HepG2 (cell line): ENCODE measurements around the gene NEK7. TPM values are rescaled to one million over a fixed set of nuclear protein-coding genes. Genes with fewer than 3 reads are reported as not detected.

ENCODE experiments used
- ATAC-seq: fragments of 200-7000 bp; cut with Tn5 transposase; 3 replicates; pipeline ENCODE4 v1.9.1; 2020; ENCODE audit warnings: mild to moderate bottlenecking, moderate library complexity
- BruUV-seq: library from RNA; stranded (reverse); fragments of 400-500 nt; replicated peaks from 2 replicates; lab custom pipeline; 2021; lab: Mats Ljungman, UMichigan
- CTCF ChIA-PET: fragments of 300-600 bp; formaldehyde crosslinking; extraction: SDS; loops from one replicate; lab custom pipeline; 2021; ENCODE audit warnings: low total read pairs, inconsistent platforms, low intra/inter-chr PET ratio; lab: Yijun Ruan, JAX
- POLR2A ChIA-PET: fragments of 350-600 bp; sonication (Branson Sonifier 250); formaldehyde crosslinking; loops from one replicate; lab custom pipeline; 2020; ENCODE audit warnings: antibody characterized with exemption, inconsistent platforms; lab: Yijun Ruan, JAX
- DNase-seq: peaks from one replicate; pipeline ENCODE4 v3.0.0-alpha.2; 2015; ENCODE audit warnings: low spot score
- FAIRE-seq: peaks from 3 replicates; lab custom pipeline; 2011; peaks lifted over from hg19 to GRCh38; lab: Jason Lieb, UNC
- H2AFZ ChIP-seq: one replicate; pipeline ENCODE4 v1.6.1; 2011; ENCODE audit warnings: low read length, inconsistent platforms
- H3K27ac ChIP-seq: fragments of 300-600 bp; 3 replicates; pipeline ENCODE4 v1.8.0; 2011; ENCODE audit warnings: mixed run types, mild to moderate bottlenecking, mixed read lengths, low read length, inconsistent platforms; ENCODE audit not compliant: insufficient read depth; ENCODE audit errors: extremely low read length
- H3K27me3 ChIP-seq, 2 experiments: fragments of 200-600 bp in 1 of 2; 2 replicates in 1 of 2; 3 replicates in 1 of 2; pipeline versions ENCODE4 v1.6.0 to v1.8.0; 2011; ENCODE audit warnings: low read length in 2 of 2, mild to moderate bottlenecking in 2 of 2, moderate library complexity in 2 of 2, inconsistent platforms in 1 of 2; ENCODE audit not compliant: insufficient read depth in 2 of 2, control insufficient read depth in 1 of 2
- H3K36me3 ChIP-seq, 2 experiments: fragments of 200-600 bp in 1 of 2; replicated peaks in 1 of 2; 2 replicates in 1 of 2; 3 replicates in 1 of 2; pipeline versions ENCODE4 v1.5.1 to v1.8.0; 2011; ENCODE audit warnings: low read length in 2 of 2, inconsistent platforms in 1 of 2; ENCODE audit not compliant: insufficient read depth in 2 of 2, control insufficient read depth in 1 of 2
- H3K4me1 ChIP-seq: 2 replicates; pipeline ENCODE4 v1.5.1; 2012; ENCODE audit warnings: low read length, inconsistent platforms; ENCODE audit not compliant: insufficient read depth
- H3K4me2 ChIP-seq: 2 replicates; pipeline ENCODE4 v1.6.0; 2011; ENCODE audit warnings: low read depth, low read length, inconsistent platforms
- H3K4me3 ChIP-seq, 3 experiments: fragments of 200-600 bp in 1 of 3; sonication (generic), shearing (Covaris generic) in 1 of 3; replicated peaks in 1 of 3; 2 replicates each; pipeline ENCODE4 v1.5.1; 2011 to 2016; ENCODE audit warnings: low read length in 3 of 3, inconsistent platforms in 2 of 3, low read depth in 2 of 3, mild to moderate bottlenecking in 2 of 3, control low read depth in 1 of 3, mixed read lengths in 1 of 3; ENCODE audit not compliant: insufficient read depth in 1 of 3
- H3K79me2 ChIP-seq: one replicate; pipeline ENCODE4 v1.6.1; 2011; ENCODE audit warnings: low read length, inconsistent platforms; ENCODE audit not compliant: insufficient read depth
- H3K9ac ChIP-seq: 2 replicates; pipeline ENCODE4 v1.6.0; 2011; ENCODE audit warnings: mild to moderate bottlenecking, low read depth, low read length, inconsistent platforms; ENCODE audit not compliant: insufficient read depth
- H3K9me3 ChIP-seq: 2 replicates; pipeline ENCODE4 v1.5.1; 2012; ENCODE audit warnings: mild to moderate bottlenecking, low read length
- H4K20me1 ChIP-seq: 2 replicates; pipeline ENCODE4 v1.6.0; 2011; ENCODE audit warnings: inconsistent platforms, mild to moderate bottlenecking, low read length, moderate library complexity; ENCODE audit not compliant: insufficient read depth
- FOXK1 ChIP-seq: sonication (generic); formaldehyde crosslinking; IDR thresholded peaks from 2 replicates; pipeline ENCODE4 v1.4.0; 2020; ENCODE audit warnings: low read depth, missing genetic modification reagents, borderline replicate concordance
- GPN1 ChIP-seq: sonication (generic); formaldehyde crosslinking; IDR thresholded peaks from 2 replicates; pipeline ENCODE4 v1.5.1; 2020; ENCODE audit warnings: missing genetic modification reagents, borderline replicate concordance
- SRSF4 ChIP-seq: fragments of 200-400 bp; formaldehyde crosslinking; IDR thresholded peaks from one replicate; pipeline ENCODE4 v1.6.1; 2018; ENCODE audit warnings: mild to moderate bottlenecking, low read depth, low read length, moderate library complexity; ENCODE audit not compliant: poor library complexity, severe bottlenecking
- WGBS: methylation state at CpG from one replicate; pipeline ENCODE4 v1.1.6; 2017; ENCODE audit warnings: low lambda C conversion rate; 5-methylcytosine and 5-hydroxymethylcytosine counted together
- in situ Hi-C: cut with HindIII; loops from 2 replicates; pipeline ENCODE4 v1.10.0; 2017; ENCODE audit warnings: low pct_unique_long_range_greater_than_20kb; ENCODE audit not compliant: extremely low pct_ligation_motif_present
- intact Hi-C: fragments of 100-400 bp; cut with micrococcal nuclease; formaldehyde crosslinking; loops from one replicate; pipeline ENCODE4 v1.10.0; 2022; ENCODE audit not compliant: unreplicated experiment
- polyA plus RNA-seq, 8 experiments: library from polyadenylated mRNA; depleted of rRNA in 3 of 8; stranded (reverse) in 7 of 8; unstranded in 1 of 8; fragments of >200 nt; fragmentation: Illumina TruSeq in 4 of 8; extraction: Trizol in 4 of 8; gene quantifications; 2 replicates each; pipeline versions ENCODE4 v1.2.1 to v1.2.3, GENCODE V29; 2011 to 2016; ENCODE audit warnings: low read depth in 4 of 8, missing spikeins in 1 of 8, mixed read lengths in 1 of 8; ENCODE audit not compliant: insufficient read depth in 1 of 8
- total RNA-seq, 5 experiments: library from RNA; depleted of rRNA; stranded (reverse); fragments of >200 nt; fragmentation: Illumina TruSeq; extraction: Trizol; gene quantifications; 2 replicates each; pipeline ENCODE4 v1.2.3, GENCODE V29; 2016; ENCODE audit warnings: low read depth in 1 of 5
- TF ChIP-seq, protein P1 (sequence below): sonication (generic); formaldehyde crosslinking; IDR thresholded peaks from 2 replicates; pipeline ENCODE4 v1.8.0; 2022; ENCODE audit warnings: missing genetic modification reagents, mild to moderate bottlenecking, inconsistent platforms, borderline replicate concordance
- TF ChIP-seq, protein P2 (sequence below): sonication (generic); formaldehyde crosslinking; IDR thresholded peaks from 2 replicates; pipeline ENCODE4 v1.8.0; 2022; ENCODE audit warnings: mild to moderate bottlenecking, missing genetic modification reagents, moderate library complexity

Gene NEK7
- total and polyA plus RNA-seq, 2 of the 13 experiments (the other 11 are each of a cell fraction or from before 2014, with no cell fraction given) = 18.1 to 19.2 TPM

DNA sequence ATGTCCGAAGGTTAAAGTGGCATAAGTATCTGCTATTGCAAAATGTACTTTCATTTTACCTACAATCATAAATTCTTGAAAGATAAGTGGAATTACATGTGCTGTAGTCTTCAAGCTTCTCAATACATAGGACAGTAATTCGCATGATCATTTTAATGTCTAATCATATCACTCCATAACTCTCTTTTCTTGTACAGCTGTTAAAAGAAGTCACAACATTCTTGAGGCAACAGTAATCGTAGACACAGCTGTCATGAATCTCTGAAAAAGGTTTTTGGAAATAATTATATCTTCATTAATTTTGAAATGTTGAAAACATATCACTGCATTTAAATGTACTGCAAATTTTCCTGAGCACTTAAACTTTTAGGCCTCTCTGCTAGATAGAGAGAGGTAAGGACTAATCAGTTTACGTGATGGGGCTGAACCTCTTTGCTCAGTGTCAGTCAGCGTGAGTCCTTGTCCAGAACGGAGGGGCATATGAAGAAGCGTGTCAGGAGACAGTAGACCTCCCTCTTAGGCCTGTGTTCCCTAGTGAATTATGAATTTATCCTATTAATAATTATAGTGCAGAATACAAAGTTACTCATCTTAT is 133.4 kb downstream of the NEK7 start:
- Histone ChIP-seq H3K27ac (no peak overlapping the region), H3K4me1 (peaks cover 6% of the 10 kb centered on the region; the same call in 1 of the 2 replicates), H2AFZ (no peak overlapping the region), H3K4me3 (no peak overlapping the region), H3K9ac (no peak overlapping the region), H3K9me3 (no peaks in the 10 kb centered on the region), H3K27me3 (no peaks in the 10 kb centered on the region), H4K20me1 (no peaks in the 10 kb centered on the region), H3K4me2 (no peak overlapping the region), H3K36me3 (0 out of 5 replicates have a peak, but pooled peaks cover 0 to under 1% of the 10 kb centered on the region in 2 experiments), H3K79me2 (no peaks in the 10 kb centered on the region)
- ATAC-seq = no peak
- TF ChIP-seq SRSF4 = no peak
- TF ChIP-seq, protein P1, sequence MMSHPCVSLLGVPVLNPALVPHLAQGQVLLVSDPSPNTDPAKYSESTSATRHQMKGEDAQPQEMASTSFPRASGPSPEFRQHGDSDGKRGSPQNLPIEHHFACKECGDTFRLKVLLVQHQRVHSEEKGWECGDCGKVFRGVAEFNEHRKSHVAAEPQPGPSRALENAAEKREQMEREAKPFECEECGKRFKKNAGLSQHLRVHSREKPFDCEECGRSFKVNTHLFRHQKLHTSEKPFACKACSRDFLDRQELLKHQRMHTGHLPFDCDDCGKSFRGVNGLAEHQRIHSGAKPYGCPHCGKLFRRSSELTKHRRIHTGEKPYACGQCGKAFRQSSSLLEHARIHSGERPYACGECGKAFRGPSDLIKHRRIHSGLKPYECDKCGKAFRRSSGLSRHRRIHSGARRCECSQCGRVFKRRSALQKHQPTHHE (CRISPR knock-in tag) = no peak
- TF ChIP-seq, protein P2, sequence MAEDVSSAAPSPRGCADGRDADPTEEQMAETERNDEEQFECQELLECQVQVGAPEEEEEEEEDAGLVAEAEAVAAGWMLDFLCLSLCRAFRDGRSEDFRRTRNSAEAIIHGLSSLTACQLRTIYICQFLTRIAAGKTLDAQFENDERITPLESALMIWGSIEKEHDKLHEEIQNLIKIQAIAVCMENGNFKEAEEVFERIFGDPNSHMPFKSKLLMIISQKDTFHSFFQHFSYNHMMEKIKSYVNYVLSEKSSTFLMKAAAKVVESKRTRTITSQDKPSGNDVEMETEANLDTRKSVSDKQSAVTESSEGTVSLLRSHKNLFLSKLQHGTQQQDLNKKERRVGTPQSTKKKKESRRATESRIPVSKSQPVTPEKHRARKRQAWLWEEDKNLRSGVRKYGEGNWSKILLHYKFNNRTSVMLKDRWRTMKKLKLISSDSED (CRISPR knock-in tag) = no peak
- no peak for TF ChIP-seq FOXK1
- no peak for TF ChIP-seq GPN1
- in situ Hi-C loops (no loop called here), intact Hi-C loops (no loop called here)
- CTCF ChIA-PET = no interaction called here
- no peak for DNase-seq
- FAIRE-seq = no peak
- POLR2A ChIA-PET = no interaction called here
- BruUV-seq = no TSS peak
- WGBS = 98% methylated on average over 7 of the region's 7 CpGs
